ENCODE results near the gene PPCS.

DNA sequence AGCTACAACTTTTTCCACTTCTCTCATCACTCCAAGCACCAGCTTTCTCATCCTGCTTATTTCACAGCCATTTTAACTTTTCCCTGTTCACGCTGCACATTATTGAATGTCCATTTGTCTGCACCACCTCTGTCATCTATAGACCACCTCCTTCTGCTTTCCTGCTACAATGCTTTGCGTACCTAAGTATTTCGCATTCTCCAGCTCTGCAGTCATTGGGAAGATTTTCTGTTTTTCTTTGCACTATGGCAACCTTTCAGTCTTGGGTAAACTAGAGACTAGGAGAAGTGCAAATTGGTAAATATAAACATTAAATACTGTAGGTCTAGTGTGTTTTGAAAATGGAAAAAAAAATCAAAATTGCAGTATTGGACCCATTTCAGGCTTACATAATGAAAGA lies 7.6 kb downstream of the PPCS start:
- TF ChIP-seq EZH2 (IDR thresholded peaks at IDR 0.05; ENCODE audit: insufficient read depth, poor library complexity, severe bottlenecking) (no peak), EZH2phosphoT487 (IDR thresholded peaks at IDR 0.05; ENCODE audit: insufficient read depth, low read depth) (no peak)

Data from GM23248 (cell line).